Rectal smooth muscle tissue (tissue), 1 donor: ENCODE data around the gene CYTIP.
A peak's percentile ranks its signal among the peaks of the same experiment; 100 is the strongest.

Experiments
- H3K27ac ChIP-seq: one replicate; pipeline ENCODE4 v1.7.0; 2013; ENCODE audit warnings: low read depth, low read length, inconsistent platforms
- H3K27me3 ChIP-seq: one replicate; pipeline ENCODE4 v1.7.0; 2013; ENCODE audit warnings: low read length; ENCODE audit not compliant: control insufficient read depth, insufficient read depth
- H3K36me3 ChIP-seq: one replicate; pipeline ENCODE4 v1.7.0; 2013; ENCODE audit warnings: low read length; ENCODE audit not compliant: control insufficient read depth, insufficient read depth
- H3K4me1 ChIP-seq: one replicate; pipeline ENCODE4 v1.7.0; 2013; ENCODE audit warnings: low read length; ENCODE audit not compliant: control insufficient read depth, insufficient read depth
- H3K4me3 ChIP-seq: one replicate; pipeline ENCODE4 v1.7.0; 2013; ENCODE audit warnings: low read length
- H3K9ac ChIP-seq: one replicate; pipeline ENCODE4 v1.7.0; 2013; ENCODE audit warnings: low read length

The CYTIP gene

DNA sequence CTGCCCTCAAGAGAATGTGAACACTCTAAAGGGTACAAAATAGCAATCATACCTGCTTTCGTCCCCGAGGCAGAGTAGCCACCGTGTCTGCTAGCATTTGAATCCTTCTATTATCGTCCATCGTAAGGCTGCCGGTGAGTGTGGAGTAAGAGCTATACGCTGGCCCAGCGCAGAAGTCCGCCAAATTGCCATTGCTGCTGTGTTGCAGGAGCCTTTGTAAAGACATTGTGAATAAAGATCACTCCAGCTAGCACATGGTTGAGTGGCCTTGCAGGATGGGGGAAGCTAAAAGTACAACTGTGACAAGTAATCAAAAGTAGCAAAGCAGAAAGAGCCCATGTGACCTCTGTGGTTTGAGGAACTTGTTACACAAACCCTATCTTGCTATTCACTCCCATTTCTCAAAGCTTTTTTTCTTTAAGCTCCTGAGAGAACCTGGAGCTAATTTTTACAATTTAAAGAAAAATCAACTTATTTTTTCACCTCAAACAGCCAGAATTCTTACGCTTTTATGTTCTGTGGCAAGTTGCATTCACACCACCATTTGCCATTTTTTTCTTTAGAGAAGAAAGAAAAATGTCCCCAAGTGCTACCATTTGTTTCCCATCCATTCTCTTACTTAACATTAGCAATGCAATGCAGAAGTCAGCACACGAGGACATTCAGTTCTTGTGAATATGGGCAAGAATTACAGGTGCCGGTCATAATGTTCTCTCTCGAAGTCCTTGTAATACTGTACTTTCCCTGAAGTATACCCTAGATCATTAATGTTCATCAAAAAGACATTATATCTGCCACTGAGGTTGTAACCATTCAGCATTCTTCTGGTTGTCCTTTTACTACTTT lies at the start of gene CYTIP:
Gene CYTIP (minus strand): TSS at position 295 of the 846 bp plus-strand sequence. CDS start 69 bp downstream, at position 226.
- H3K9ac ChIP-seq, result peak within 1 kb of the TSS; percentile 68
- no peaks in the 10 kb centered on the region for H3K36me3 ChIP-seq
- no peaks in the 10 kb centered on the region for H3K27me3 ChIP-seq
- no peak within 1 kb of the TSS for H3K27ac ChIP-seq
- H3K4me3 ChIP-seq, result peak within 1 kb of the TSS; percentile 54
- no peaks in the 10 kb centered on the region for H3K4me1 ChIP-seq

DNA sequence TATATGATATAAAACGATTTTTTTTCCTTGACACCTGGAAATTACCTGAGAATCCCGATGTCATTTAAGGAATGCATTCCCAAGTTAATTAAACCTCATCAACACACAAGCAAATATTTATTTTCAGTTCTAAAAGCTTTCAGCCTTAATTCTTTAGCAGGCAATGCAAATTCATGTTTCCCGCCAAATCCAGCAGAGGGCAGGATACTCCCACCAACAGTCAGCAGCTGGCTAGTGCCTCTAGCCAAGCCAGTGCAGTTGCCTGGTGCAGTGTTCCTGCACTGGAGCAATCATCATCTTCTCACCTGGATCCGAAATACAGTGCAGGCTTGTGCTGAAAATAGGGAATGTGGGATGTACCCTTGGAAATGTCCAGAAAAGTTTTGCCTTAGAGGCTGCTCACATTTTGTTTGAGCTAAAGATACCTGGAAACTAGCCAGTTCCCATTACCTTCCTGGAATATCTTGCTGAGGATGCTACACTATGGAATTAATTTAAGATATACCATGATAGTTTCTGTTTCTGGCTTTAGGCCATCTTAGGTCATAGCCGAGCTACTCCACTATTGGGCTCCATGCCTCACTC lies 48.4 kb upstream of the CYTIP start:
- Histone ChIP-seq H3K4me3 (no peak overlapping the region), H3K4me1 (no peaks in the 10 kb centered on the region), H3K9ac (no peak overlapping the region), H3K27ac (no peak overlapping the region), H3K27me3 (no peaks in the 10 kb centered on the region), H3K36me3 (no peaks in the 10 kb centered on the region)

DNA sequence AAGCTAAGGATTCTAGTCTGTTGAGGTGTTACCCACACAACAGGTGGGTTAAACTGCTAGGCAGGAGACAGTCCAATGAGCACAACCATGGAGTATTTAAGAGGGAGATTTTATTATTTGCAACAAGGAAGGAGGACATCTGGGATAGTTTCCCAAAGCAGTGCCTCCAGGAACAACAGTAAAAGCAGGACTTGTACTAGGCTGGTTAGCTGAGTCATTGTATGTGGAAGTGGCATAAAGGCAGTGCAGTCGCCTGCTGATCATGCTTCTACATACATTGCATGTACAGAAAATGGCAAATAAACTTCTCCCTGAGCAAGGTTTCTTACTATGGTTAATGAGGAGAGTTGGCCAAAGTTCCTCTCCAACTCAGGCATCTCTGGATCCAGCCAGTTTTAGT lies 46.1 kb upstream of the CYTIP start:
- H3K9ac ChIP-seq, result no peak overlapping the region
- no peaks in the 10 kb centered on the region for H3K4me1 ChIP-seq
- no peak overlapping the region for H3K27ac ChIP-seq
- no peak overlapping the region for H3K4me3 ChIP-seq
- H3K36me3 ChIP-seq, result no peaks in the 10 kb centered on the region
- H3K27me3 ChIP-seq, result no peaks in the 10 kb centered on the region

DNA sequence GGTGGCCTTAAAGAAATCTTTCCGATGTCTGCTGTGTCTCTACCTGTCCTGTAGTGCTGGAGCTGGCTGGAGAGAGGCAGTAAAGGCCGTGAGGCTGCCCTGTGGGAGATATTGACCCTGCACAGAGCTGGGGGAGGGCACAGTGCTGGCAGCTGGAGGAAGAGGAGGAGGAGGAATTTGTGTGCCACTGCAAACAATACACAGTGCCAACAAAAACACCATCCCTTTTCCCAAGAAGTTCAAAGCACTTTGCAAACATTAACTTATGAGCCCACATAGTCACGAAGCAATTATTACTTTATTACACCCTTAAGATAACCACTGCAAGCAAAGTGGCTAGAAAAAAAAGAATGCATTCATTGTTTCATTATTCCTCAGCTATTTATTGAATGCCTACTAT lies 45.0 kb upstream of the CYTIP start:
- Histone ChIP-seq H3K4me1 (no peaks in the 10 kb centered on the region), H3K36me3 (no peaks in the 10 kb centered on the region), H3K4me3 (no peak overlapping the region), H3K27ac (no peak overlapping the region), H3K9ac (no peak overlapping the region), H3K27me3 (no peaks in the 10 kb centered on the region)

DNA sequence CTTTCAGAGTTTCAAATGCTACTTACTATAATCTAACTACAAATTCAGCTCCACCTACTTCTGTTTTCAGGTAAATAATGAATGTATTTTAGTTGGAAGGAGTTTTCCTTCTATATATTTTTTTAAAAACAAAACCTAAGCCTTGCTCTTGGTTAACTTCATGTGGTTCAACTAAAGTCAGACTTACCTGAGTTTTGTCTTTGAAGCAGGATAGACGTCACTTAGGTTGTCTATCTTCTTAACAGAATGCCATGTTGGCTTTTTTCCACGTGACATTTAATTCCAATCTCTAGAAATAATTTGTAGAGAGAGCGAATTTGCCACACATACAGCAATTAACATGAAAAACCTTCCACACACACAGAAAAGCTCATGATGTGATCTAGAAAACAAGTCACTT lies 43.9 kb upstream of the CYTIP start:
- H3K4me3 ChIP-seq, result no peak overlapping the region
- no peaks in the 10 kb centered on the region for H3K36me3 ChIP-seq

DNA sequence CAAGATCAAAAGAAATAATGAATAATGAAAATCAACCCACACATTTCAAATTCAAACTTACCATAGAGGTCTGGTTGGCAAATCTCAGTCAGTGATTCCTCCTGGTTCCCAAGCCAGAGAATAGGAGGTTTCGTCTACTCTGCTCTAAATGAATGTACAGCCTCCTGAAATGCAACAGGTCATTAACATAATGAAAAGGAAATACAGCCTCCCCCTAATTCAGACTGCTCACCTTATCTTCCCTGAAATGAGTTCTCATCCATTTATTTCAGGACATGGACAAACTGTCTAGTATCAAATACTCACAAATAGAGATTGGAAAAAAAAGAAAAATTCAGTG lies 43.4 kb upstream of the CYTIP start:
- Histone ChIP-seq H3K9ac (no peak overlapping the region), H3K4me3 (no peak overlapping the region), H3K27me3 (no peaks in the 10 kb centered on the region), H3K27ac (no peak overlapping the region), H3K4me1 (no peaks in the 10 kb centered on the region), H3K36me3 (no peaks in the 10 kb centered on the region)

More for the DNA sequence above, 43.9 kb upstream of the CYTIP start:
- Histone ChIP-seq H3K27me3 (no peaks in the 10 kb centered on the region), H3K4me1 (no peaks in the 10 kb centered on the region), H3K9ac (no peak overlapping the region), H3K27ac (no peak overlapping the region)

DNA sequence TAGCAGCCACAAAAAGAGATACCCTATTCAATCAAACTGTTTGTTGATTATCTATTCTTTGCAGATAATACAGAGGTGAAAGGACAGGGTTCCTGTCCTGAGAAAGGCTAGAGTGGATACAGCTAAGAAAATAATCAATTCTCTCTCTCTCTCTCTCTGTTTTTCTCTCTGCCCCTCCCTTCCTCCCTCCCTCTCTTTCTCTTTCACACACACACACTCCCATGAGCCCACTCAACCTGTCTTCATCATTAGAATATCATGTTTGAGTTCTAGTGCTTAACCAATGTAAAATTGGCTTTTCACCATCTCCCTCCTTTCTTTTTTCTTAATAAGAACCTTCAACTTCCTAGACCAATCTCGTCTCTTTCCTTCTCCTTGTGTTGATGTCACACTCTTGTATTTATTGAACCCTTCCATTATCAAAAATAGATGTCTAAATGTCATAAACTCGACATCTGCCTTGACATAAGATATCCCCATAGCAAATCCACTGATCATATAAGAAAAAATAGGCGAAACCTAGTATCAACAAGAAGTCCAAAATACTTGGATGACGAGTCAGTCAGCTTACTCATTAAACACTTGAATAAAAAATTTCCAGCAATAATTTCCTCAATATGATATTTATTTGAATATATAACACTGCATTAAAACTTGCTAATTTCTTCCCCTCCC lies 42.8 kb upstream of the CYTIP start:
- Histone ChIP-seq H3K4me3 (no peak overlapping the region), H3K4me1 (no peaks in the 10 kb centered on the region), H3K9ac (no peak overlapping the region), H3K36me3 (no peaks in the 10 kb centered on the region), H3K27me3 (no peaks in the 10 kb centered on the region), H3K27ac (no peak overlapping the region)

GRCh38 chr2:157480182-157480961 lies 36.5 kb upstream of the CYTIP start:
- H3K4me1 ChIP-seq, result no peaks in the 10 kb centered on the region
- H3K27ac ChIP-seq, result no peak overlapping the region
- H3K27me3 ChIP-seq, result no peaks in the 10 kb centered on the region

GRCh38 chr2:157479081-157480027 lies 35.5 kb upstream of the CYTIP start:
- H3K27ac ChIP-seq, result no peak overlapping the region
- no peak overlapping the region for H3K4me3 ChIP-seq
- no peaks in the 10 kb centered on the region for H3K27me3 ChIP-seq
- H3K4me1 ChIP-seq, result no peaks in the 10 kb centered on the region
- no peak overlapping the region for H3K9ac ChIP-seq
- H3K36me3 ChIP-seq, result no peaks in the 10 kb centered on the region

More at GRCh38 chr2:157480182-157480961, 36.5 kb upstream of the CYTIP start:
- no peak overlapping the region for H3K9ac ChIP-seq
- H3K36me3 ChIP-seq, result no peaks in the 10 kb centered on the region
- H3K4me3 ChIP-seq, result no peak overlapping the region

- H3K27me3 ChIP-seq, result no peaks in the 10 kb centered on the region
- H3K4me3 ChIP-seq, result no peak overlapping the region
- H3K36me3 ChIP-seq, result no peaks in the 10 kb centered on the region
- no peak overlapping the region for H3K27ac ChIP-seq
- no peaks in the 10 kb centered on the region for H3K4me1 ChIP-seq
- no peak overlapping the region for H3K9ac ChIP-seq
Observed at GRCh38 chr2:157477919-157478318, 34.0 kb upstream of the CYTIP start.

- no peaks in the 10 kb centered on the region for H3K27me3 ChIP-seq
- no peak overlapping the region for H3K9ac ChIP-seq
- H3K4me3 ChIP-seq, result no peak overlapping the region
- no peaks in the 10 kb centered on the region for H3K4me1 ChIP-seq
- H3K27ac ChIP-seq, result no peak overlapping the region
- no peaks in the 10 kb centered on the region for H3K36me3 ChIP-seq
Observed at GRCh38 chr2:157476953-157477709, 33.2 kb upstream of the CYTIP start.
